Astrocyte of the cerebellum (primary cell): ENCODE results near the gene OLIG2.

Experiments
- DNase-seq: peaks from one replicate; pipeline ENCODE4 v3.0.0-alpha.2; 2011; ENCODE audit warnings: low read depth
- H3K4me3 ChIP-seq: 2 replicates; pipeline ENCODE4 v1.5.1; 2011; ENCODE audit warnings: mild to moderate bottlenecking, low read depth, low read length, moderate library complexity
- in situ Hi-C: cut with HindIII; loops from 2 replicates; pipeline ENCODE4 v1.10.0; 2017; ENCODE audit warnings: low sequenced_read_pairs
- TF ChIP-seq, protein P1 (sequence below): IDR thresholded peaks from 2 replicates; pipeline ENCODE4 v1.5.1; 2012; ENCODE audit warnings: low read length, low read depth, moderate library complexity, mild to moderate bottlenecking; ENCODE audit errors: missing control alignments

The OLIG2 gene

DNA sequence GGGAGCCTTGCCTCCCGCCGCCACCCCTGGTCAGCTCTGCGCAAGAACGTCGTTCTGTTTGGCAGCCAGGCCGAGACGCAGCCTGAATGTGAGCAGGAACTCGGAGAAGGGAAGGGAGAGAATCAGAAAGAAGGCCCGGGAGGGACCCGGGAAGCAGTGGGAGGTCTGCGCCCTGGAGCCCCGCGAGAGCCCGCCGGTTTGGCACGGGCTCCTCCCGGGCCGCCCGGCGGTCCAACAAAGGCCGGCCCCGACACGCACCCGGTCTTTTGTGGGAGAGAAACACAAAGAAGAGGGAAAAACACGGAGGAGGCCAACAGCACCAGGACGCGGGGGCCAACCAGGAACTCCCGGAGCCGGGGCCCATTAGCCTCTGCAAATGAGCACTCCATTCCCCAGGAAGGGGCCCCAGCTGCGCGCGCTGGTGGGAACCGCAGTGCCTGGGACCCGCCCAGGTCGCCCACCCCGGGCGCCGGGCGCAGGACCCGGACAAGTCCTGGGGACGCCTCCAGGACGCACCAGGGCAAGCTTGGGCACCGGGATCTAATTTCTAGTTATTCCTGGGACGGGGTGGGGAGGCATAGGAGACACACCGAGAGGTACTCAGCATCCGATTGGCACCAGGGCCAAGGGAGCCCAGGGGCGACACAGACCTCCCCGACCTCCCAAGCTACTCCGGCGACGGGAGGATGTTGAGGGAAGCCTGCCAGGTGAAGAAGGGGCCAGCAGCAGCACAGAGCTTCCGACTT lies 2.7 kb upstream of the OLIG2 start:
- in situ Hi-C loops, result no loop called here
- no peak overlapping the region for H3K4me3 ChIP-seq
- no peak for DNase-seq
- TF ChIP-seq, protein P1, sequence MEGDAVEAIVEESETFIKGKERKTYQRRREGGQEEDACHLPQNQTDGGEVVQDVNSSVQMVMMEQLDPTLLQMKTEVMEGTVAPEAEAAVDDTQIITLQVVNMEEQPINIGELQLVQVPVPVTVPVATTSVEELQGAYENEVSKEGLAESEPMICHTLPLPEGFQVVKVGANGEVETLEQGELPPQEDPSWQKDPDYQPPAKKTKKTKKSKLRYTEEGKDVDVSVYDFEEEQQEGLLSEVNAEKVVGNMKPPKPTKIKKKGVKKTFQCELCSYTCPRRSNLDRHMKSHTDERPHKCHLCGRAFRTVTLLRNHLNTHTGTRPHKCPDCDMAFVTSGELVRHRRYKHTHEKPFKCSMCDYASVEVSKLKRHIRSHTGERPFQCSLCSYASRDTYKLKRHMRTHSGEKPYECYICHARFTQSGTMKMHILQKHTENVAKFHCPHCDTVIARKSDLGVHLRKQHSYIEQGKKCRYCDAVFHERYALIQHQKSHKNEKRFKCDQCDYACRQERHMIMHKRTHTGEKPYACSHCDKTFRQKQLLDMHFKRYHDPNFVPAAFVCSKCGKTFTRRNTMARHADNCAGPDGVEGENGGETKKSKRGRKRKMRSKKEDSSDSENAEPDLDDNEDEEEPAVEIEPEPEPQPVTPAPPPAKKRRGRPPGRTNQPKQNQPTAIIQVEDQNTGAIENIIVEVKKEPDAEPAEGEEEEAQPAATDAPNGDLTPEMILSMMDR, result no peak

DNA sequence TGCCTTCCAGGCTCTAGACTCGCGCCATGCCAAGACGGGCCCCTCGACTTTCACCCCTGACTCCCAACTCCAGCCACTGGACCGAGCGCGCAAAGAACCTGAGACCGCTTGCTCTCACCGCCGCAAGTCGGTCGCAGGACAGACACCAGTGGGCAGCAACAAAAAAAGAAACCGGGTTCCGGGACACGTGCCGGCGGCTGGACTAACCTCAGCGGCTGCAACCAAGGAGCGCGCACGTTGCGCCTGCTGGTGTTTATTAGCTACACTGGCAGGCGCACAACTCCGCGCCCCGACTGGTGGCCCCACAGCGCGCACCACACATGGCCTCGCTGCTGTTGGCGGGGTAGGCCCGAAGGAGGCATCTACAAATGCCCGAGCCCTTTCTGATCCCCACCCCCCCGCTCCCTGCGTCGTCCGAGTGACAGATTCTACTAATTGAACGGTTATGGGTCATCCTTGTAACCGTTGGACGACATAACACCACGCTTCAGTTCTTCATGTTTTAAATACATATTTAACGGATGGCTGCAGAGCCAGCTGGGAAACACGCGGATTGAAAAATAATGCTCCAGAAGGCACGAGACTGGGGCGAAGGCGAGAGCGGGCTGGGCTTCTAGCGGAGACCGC lies 2.0 kb upstream of the OLIG2 start:
- H3K4me3 ChIP-seq, result no peak overlapping the region
- DNase-seq, result no peak
- TF ChIP-seq, protein P1, result no peak
- in situ Hi-C loops, result no loop called here

DNA sequence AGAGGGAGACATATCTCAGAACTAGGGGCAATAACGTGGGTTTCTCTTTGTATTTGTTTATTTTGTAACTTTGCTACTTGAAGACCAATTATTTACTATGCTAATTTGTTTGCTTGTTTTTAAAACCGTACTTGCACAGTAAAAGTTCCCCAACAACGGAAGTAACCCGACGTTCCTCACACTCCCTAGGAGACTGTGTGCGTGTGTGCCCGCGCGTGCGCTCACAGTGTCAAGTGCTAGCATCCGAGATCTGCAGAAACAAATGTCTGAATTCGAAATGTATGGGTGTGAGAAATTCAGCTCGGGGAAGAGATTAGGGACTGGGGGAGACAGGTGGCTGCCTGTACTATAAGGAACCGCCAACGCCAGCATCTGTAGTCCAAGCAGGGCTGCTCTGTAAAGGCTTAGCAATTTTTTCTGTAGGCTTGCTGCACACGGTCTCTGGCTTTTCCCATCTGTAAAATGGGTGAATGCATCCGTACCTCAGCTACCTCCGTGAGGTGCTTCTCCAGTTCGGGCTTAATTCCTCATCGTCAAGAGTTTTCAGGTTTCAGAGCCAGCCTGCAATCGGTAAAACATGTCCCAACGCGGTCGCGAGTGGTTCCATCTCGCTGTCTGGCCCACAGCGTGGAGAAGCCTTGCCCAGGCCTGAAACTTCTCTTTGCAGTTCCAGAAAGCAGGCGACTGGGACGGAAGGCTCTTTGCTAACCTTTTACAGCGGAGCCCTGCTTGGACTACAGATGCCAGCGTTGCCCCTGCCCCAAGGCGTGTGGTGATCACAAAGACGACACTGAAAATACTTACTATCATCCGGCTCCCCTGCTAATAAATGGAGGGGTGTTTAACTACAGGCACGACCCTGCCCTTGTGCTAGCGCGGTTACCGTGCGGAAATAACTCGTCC lies 1.3 kb upstream of the OLIG2 start:
- in situ Hi-C loops, result no loop called here
- no peak for DNase-seq
- TF ChIP-seq, protein P1, result no peak
- no peak overlapping the region for H3K4me3 ChIP-seq

DNA sequence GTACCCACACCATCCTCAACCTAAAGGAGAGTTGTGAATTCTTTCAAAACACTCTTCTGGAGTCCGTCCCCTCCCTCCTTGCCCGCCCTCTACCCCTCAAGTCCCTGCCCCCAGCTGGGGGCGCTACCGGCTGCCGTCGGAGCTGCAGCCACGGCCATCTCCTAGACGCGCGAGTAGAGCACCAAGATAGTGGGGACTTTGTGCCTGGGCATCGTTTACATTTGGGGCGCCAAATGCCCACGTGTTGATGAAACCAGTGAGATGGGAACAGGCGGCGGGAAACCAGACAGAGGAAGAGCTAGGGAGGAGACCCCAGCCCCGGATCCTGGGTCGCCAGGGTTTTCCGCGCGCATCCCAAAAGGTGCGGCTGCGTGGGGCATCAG lies 638 bp upstream of the OLIG2 start:
- no peak overlapping the region for H3K4me3 ChIP-seq
- TF ChIP-seq, protein P1, result no peak
- no peak for DNase-seq
- in situ Hi-C loops, result no loop called here

DNA sequence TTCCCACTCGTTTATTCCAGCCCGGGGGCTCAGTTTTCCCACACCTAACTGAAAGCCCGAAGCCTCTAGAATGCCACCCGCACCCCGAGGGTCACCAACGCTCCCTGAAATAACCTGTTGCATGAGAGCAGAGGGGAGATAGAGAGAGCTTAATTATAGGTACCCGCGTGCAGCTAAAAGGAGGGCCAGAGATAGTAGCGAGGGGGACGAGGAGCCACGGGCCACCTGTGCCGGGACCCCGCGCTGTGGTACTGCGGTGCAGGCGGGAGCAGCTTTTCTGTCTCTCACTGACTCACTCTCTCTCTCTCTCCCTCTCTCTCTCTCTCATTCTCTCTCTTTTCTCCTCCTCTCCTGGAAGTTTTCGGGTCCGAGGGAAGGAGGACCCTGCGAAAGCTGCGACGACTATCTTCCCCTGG lies 716 bp downstream of the OLIG2 start:
- TF ChIP-seq, protein P1, result no peak
- in situ Hi-C loops, result no loop called here
- no peak overlapping the region for H3K4me3 ChIP-seq
- no peak for DNase-seq

DNA sequence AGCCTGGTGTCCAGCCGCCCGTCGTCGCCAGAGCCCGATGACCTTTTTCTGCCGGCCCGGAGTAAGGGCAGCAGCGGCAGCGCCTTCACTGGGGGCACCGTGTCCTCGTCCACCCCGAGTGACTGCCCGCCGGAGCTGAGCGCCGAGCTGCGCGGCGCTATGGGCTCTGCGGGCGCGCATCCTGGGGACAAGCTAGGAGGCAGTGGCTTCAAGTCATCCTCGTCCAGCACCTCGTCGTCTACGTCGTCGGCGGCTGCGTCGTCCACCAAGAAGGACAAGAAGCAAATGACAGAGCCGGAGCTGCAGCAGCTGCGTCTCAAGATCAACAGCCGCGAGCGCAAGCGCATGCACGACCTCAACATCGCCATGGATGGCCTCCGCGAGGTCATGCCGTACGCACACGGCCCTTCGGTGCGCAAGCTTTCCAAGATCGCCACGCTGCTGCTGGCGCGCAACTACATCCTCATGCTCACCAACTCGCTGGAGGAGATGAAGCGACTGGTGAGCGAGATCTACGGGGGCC lies 1.2 kb downstream of the OLIG2 start:
- TF ChIP-seq, protein P1, result no peak
- in situ Hi-C loops, result no loop called here
- no peak for DNase-seq
- H3K4me3 ChIP-seq, result no peak overlapping the region
